ENCODE data around the gene IL13RA1. TPM values are rescaled to one million over a fixed set of nuclear protein-coding genes. Genes with fewer than 3 reads are reported as not detected.
A peak's percentile ranks its signal among the peaks of the same experiment; 100 is the strongest.
"Not testable (repeated sequence)": the region's sequence is repeated elsewhere in the genome, so short reads cannot be mapped to it uniquely, and the experiment has no call there.

The IL13RA1 gene
- polyA plus RNA-seq, result 31.1 TPM

GRCh38 chrX:118726887-118727685, at the start of gene IL13RA1:
IL13RA1 (plus strand) TSS chrX:118727606; CDS start chrX:118727639, 33 bp downstream.
- H3K27me3 Mint-ChIP-seq, result peaks cover 4% of the 10 kb centered on the region
- no peaks in the 10 kb centered on the region for H3K36me3 Mint-ChIP-seq
- peak within 1 kb of the TSS; percentile 67 to 89 (median 75) for H3K27ac Mint-ChIP-seq
- H3K4me3 Mint-ChIP-seq, result peak within 1 kb of the TSS; percentile 72 to 89 (median 86)
- H3K4me1 Mint-ChIP-seq, result peaks cover 32 to 47% (median 47%) of the 10 kb centered on the region in 3 donors
- peaks cover 0 to 2% (median 0%) of the 10 kb centered on the region in 3 donors for H3K9me3 Mint-ChIP-seq

- H3K9me3 Mint-ChIP-seq, result peaks cover 0 to 2% (median 0%) of the 10 kb centered on the region in 3 donors
- no peaks in the 10 kb centered on the region for H3K27me3 Mint-ChIP-seq
- no peaks in the 10 kb centered on the region for H3K36me3 Mint-ChIP-seq
- H3K4me1 Mint-ChIP-seq, result no peaks in the 10 kb centered on the region
- no peak overlapping the region for H3K4me3 Mint-ChIP-seq
- no peak overlapping the region for H3K27ac Mint-ChIP-seq
Measured at GRCh38 chrX:118679290-118679689, 48.1 kb upstream of the IL13RA1 start.

GRCh38 chrX:118682258-118683014, 45.0 kb upstream of the IL13RA1 start:
- H3K4me1 Mint-ChIP-seq, result no peaks in the 10 kb centered on the region
- peaks cover 0 to 2% (median 0%) of the 10 kb centered on the region in 3 donors for H3K9me3 Mint-ChIP-seq
- peak overlapping the region in 1 of 3 donors; percentile 11 for H3K27ac Mint-ChIP-seq
- peaks cover 4% of the 10 kb centered on the region for H3K36me3 Mint-ChIP-seq
- peak overlapping the region in 1 of 4 donors; percentile 9 for H3K4me3 Mint-ChIP-seq
- H3K27me3 Mint-ChIP-seq, result no peaks in the 10 kb centered on the region

- H3K4me1 Mint-ChIP-seq, result no peaks in the 10 kb centered on the region
- H3K36me3 Mint-ChIP-seq, result peaks cover 7% of the 10 kb centered on the region
- H3K27ac Mint-ChIP-seq, result peak overlapping the region in 1 of 3 donors; percentile 19
- no peak overlapping the region for H3K4me3 Mint-ChIP-seq
- H3K9me3 Mint-ChIP-seq, result peaks cover 0 to 2% (median 0%) of the 10 kb centered on the region in 3 donors
- no peaks in the 10 kb centered on the region for H3K27me3 Mint-ChIP-seq
Measured at GRCh38 chrX:118685393-118685792, 42.0 kb upstream of the IL13RA1 start.

- peaks cover 0 to 4% (median 0%) of the 10 kb centered on the region in 3 donors for H3K4me1 Mint-ChIP-seq
- H3K36me3 Mint-ChIP-seq, result peaks cover 7% of the 10 kb centered on the region
- H3K9me3 Mint-ChIP-seq, result no peaks in the 10 kb centered on the region
- no peaks in the 10 kb centered on the region for H3K27me3 Mint-ChIP-seq
- peak overlapping the region in 1 of 3 donors; percentile 21 for H3K27ac Mint-ChIP-seq
- no peak overlapping the region for H3K4me3 Mint-ChIP-seq
Measured at GRCh38 chrX:118688935-118689334, 38.5 kb upstream of the IL13RA1 start.

- no peaks in the 10 kb centered on the region for H3K27me3 Mint-ChIP-seq
- no peaks in the 10 kb centered on the region for H3K9me3 Mint-ChIP-seq
- no peaks in the 10 kb centered on the region for H3K36me3 Mint-ChIP-seq
- peaks cover 9 to 12% (median 12%) of the 10 kb centered on the region in 3 donors for H3K4me1 Mint-ChIP-seq
- H3K27ac Mint-ChIP-seq, result no peak overlapping the region
- H3K4me3 Mint-ChIP-seq, result no peak overlapping the region
Measured at GRCh38 chrX:118693843-118694242, 33.6 kb upstream of the IL13RA1 start.

- Mint-ChIP-seq H3K4me1 (peaks cover 12 to 17% (median 14%) of the 10 kb centered on the region in 3 donors), H3K4me3 (peak overlapping the region in 1 of 4 donors; percentile 45), H3K9me3 (no peaks in the 10 kb centered on the region), H3K27me3 (peaks cover 2% of the 10 kb centered on the region), H3K27ac (no peak overlapping the region), H3K36me3 (no peaks in the 10 kb centered on the region)
Measured at GRCh38 chrX:118694638-118695037, 32.8 kb upstream of the IL13RA1 start.

GRCh38 chrX:118698516-118699170, 28.8 kb upstream of the IL13RA1 start:
- Mint-ChIP-seq H3K9me3 (no peaks in the 10 kb centered on the region), H3K4me1 (peaks cover 10 to 17% (median 15%) of the 10 kb centered on the region in 3 donors), H3K4me3 (no peak overlapping the region), H3K27ac (peak overlapping the region in 2 of 3 donors; percentile 8 to 75), H3K27me3 (peaks cover 2% of the 10 kb centered on the region), H3K36me3 (no peaks in the 10 kb centered on the region)

GRCh38 chrX:118702741-118703140, 24.7 kb upstream of the IL13RA1 start:
- no peaks in the 10 kb centered on the region for H3K36me3 Mint-ChIP-seq
- no peak overlapping the region for H3K4me3 Mint-ChIP-seq
- peaks cover 2% of the 10 kb centered on the region for H3K27me3 Mint-ChIP-seq
- no peaks in the 10 kb centered on the region for H3K9me3 Mint-ChIP-seq
- H3K27ac Mint-ChIP-seq, result peak overlapping the region in 1 of 3 donors; percentile 71
- peaks cover 8 to 14% (median 9%) of the 10 kb centered on the region in 3 donors for H3K4me1 Mint-ChIP-seq

- no peak overlapping the region for H3K4me3 Mint-ChIP-seq
- H3K9me3 Mint-ChIP-seq, result peaks cover 0 to 2% (median 0%) of the 10 kb centered on the region in 3 donors
- peaks cover 0 to 7% (median 5%) of the 10 kb centered on the region in 3 donors for H3K4me1 Mint-ChIP-seq
- H3K36me3 Mint-ChIP-seq, result peaks cover 2% of the 10 kb centered on the region
- no peaks in the 10 kb centered on the region for H3K27me3 Mint-ChIP-seq
- no peak overlapping the region for H3K27ac Mint-ChIP-seq
Measured at GRCh38 chrX:118706681-118707080, 20.7 kb upstream of the IL13RA1 start.

- Mint-ChIP-seq H3K36me3 (peaks cover 2% of the 10 kb centered on the region), H3K27ac (peak overlapping the region in 1 of 3 donors; percentile 46), H3K9me3 (peaks cover 0 to 3% (median 2%) of the 10 kb centered on the region in 3 donors), H3K27me3 (no peaks in the 10 kb centered on the region), H3K4me3 (no peak overlapping the region), H3K4me1 (peaks cover 20 to 22% (median 21%) of the 10 kb centered on the region in 3 donors)
Measured at GRCh38 chrX:118714521-118714920, 12.9 kb upstream of the IL13RA1 start.

- H3K9me3 Mint-ChIP-seq, H3K36me3 Mint-ChIP-seq, H3K27me3 Mint-ChIP-seq: not testable (repeated sequence)
- Mint-ChIP-seq H3K4me1 (peaks cover 17 to 26% (median 21%) of the 10 kb centered on the region in 3 donors), H3K4me3 (peak overlapping the region in 1 of 4 donors; percentile 3), H3K27ac (peak overlapping the region in 1 of 3 donors; percentile 76)
Measured at GRCh38 chrX:118715917-118716316, 11.5 kb upstream of the IL13RA1 start.

- not testable (repeated sequence) for H3K27ac Mint-ChIP-seq, H3K27me3 Mint-ChIP-seq, H3K36me3 Mint-ChIP-seq, H3K9me3 Mint-ChIP-seq
- Mint-ChIP-seq H3K4me3 (peak overlapping the region in 1 of 4 donors; percentile 66), H3K4me1 (peaks cover 21 to 27% (median 26%) of the 10 kb centered on the region in 3 donors)
Measured at GRCh38 chrX:118716833-118717232, 10.6 kb upstream of the IL13RA1 start.

GRCh38 chrX:118717678-118718391, 9.6 kb upstream of the IL13RA1 start:
- peak overlapping the region; percentile 55 to 96 (median 89) for H3K27ac Mint-ChIP-seq
- H3K27me3 Mint-ChIP-seq, result no peaks in the 10 kb centered on the region
- peak overlapping the region in 3 of 4 donors; percentile 41 to 82 (median 53) for H3K4me3 Mint-ChIP-seq
- no peaks in the 10 kb centered on the region for H3K36me3 Mint-ChIP-seq
- peaks cover 24 to 32% (median 26%) of the 10 kb centered on the region in 3 donors for H3K4me1 Mint-ChIP-seq
- peaks cover 0 to 3% (median 2%) of the 10 kb centered on the region in 3 donors for H3K9me3 Mint-ChIP-seq
